Central memory CD8-positive, alpha-beta T cell (primary cell): ENCODE data around the gene NELL1.

ENCODE experiments used
- ATAC-seq: fragments of 150-1000 bp; cut with Tn5 transposase; replicated peaks from 2 replicates; pipeline ENCODE4 v1.10.0; 2022; ENCODE audit warnings: mild to moderate bottlenecking, moderate FRiP score, moderate number of reproducible peaks; ENCODE audit not compliant: poor library complexity, severe bottlenecking; ENCODE audit errors: extremely low read depth
- DNase-seq, 2 donors: peaks; one replicate each; pipeline ENCODE4 v3.0.0; 2021; ENCODE audit warnings: low spot score in 2 of 2
- H3K27ac Mint-ChIP-seq: one replicate; pipeline ENCODE4 v1.8.0; 2022; ENCODE audit warnings: low read depth, mild to moderate bottlenecking, moderate library complexity, mixed read lengths
- H3K27me3 Mint-ChIP-seq: one replicate; pipeline ENCODE4 v1.8.0; 2022; ENCODE audit warnings: mixed read lengths
- H3K36me3 Mint-ChIP-seq: one replicate; pipeline ENCODE4 v1.8.0; 2022; ENCODE audit warnings: mild to moderate bottlenecking, moderate library complexity, mixed read lengths; ENCODE audit not compliant: insufficient read depth
- H3K4me1 Mint-ChIP-seq: one replicate; pipeline ENCODE4 v1.8.0; 2022; ENCODE audit warnings: mixed read lengths
- H3K4me3 Mint-ChIP-seq: one replicate; pipeline ENCODE4 v1.8.0; 2022; ENCODE audit warnings: mild to moderate bottlenecking, moderate library complexity, mixed read lengths
- H3K9me3 Mint-ChIP-seq: one replicate; pipeline ENCODE4 v1.8.0; 2022; ENCODE audit warnings: mixed read lengths

Gene NELL1

DNA sequence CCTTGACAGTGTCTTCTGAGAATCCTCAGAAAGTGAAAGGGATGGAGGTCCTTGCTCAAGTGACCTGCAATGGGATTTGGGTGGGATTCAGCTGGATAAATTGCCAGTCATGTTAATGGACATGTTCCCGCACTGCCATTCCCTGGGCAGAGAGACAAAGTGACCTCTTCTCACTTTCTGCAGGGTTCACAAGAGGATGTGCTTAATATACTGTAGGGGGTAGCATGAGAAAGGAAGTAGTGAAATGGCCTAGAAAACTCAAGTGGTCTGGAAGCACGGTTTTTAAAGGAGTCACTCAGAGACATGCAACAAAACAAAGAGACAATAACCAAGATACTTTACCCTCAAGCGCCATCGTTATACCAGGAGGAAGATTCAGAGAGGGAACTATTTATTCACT lies 70.2 kb downstream of the NELL1 start:
- no peak for DNase-seq
- H3K4me3 Mint-ChIP-seq = no peak overlapping the region
- H3K27me3 Mint-ChIP-seq = no peaks in the 10 kb centered on the region
- no peak for ATAC-seq
- H3K9me3 Mint-ChIP-seq = peaks cover 14% of the 10 kb centered on the region
- H3K4me1 Mint-ChIP-seq = no peaks in the 10 kb centered on the region
- no peaks in the 10 kb centered on the region for H3K36me3 Mint-ChIP-seq
- no peak overlapping the region for H3K27ac Mint-ChIP-seq

DNA sequence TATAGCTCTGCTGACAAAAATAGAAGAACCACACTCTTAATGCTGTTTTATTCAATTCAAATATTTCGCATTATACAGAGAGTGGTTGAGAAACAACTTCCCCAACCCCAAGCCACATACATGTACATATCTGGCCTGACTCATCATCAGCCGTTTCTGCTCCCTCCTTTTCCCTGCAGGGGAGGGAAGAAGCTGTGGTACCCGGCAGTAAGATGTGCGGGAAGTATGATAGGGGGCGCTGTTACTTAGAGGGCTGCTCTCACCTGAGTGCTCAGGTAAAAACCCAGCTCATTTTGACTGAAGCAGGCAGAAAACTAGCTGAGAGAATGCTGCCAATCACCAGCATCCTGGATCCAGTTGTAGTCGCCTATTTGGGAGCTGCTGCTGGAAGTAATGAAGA lies 85.5 kb downstream of the NELL1 start:
- Mint-ChIP-seq H3K4me1 (no peaks in the 10 kb centered on the region), H3K9me3 (no peaks in the 10 kb centered on the region), H3K36me3 (peaks cover 3% of the 10 kb centered on the region), H3K27ac (no peak overlapping the region), H3K27me3 (no peaks in the 10 kb centered on the region), H3K4me3 (no peak overlapping the region)
- DNase-seq (no peak), ATAC-seq (no peak)

DNA sequence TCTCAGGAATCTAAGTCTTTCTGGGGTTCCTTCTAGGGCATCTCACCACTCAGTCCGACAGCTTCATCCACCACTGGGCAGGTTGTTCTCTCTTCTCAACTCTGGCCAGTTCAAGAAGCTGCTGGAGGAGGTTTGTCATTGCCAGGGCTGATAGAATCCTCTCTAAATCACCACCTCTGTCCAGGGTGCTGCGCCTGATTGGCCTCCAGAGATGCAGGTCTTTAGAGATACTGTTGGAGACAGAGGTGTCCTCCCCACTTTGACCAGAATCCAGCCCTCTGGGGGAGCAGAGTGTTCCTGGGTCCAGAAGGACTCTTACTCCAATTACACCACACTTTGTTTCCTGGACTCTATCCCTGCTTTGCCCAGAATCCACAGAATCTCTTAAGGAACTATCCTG lies 90.2 kb downstream of the NELL1 start:
- no peak overlapping the region for H3K27ac Mint-ChIP-seq
- H3K36me3 Mint-ChIP-seq = peaks cover 3% of the 10 kb centered on the region
- H3K9me3 Mint-ChIP-seq = peaks cover 6% of the 10 kb centered on the region
- DNase-seq = no peak
- H3K27me3 Mint-ChIP-seq = no peaks in the 10 kb centered on the region
- no peak overlapping the region for H3K4me3 Mint-ChIP-seq
- no peak for ATAC-seq
- no peaks in the 10 kb centered on the region for H3K4me1 Mint-ChIP-seq

DNA sequence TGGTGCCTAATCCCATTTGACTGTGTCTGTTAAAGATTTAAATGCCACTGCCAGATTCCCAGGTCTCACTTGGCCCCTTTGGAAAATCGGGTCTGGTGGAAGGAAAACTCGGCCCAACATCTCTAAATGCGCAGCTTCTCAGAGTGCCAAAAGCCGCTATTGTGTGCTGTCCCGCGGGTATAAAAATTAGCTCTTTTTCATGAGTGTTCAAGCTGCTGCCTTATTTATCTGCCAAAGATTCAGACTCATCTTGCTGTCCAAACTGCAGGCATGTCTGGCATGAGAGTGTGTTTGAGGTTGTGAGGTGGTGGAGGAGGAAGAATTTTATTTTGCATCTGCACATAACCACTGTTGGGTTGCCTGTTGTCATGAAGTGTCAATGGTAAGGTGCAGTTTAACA lies 91.4 kb downstream of the NELL1 start:
- Mint-ChIP-seq H3K36me3 (peaks cover 3% of the 10 kb centered on the region), H3K9me3 (peaks cover 6% of the 10 kb centered on the region), H3K4me1 (no peaks in the 10 kb centered on the region), H3K27ac (no peak overlapping the region), H3K27me3 (no peaks in the 10 kb centered on the region), H3K4me3 (no peak overlapping the region)
- ATAC-seq = no peak
- DNase-seq = no peak

DNA sequence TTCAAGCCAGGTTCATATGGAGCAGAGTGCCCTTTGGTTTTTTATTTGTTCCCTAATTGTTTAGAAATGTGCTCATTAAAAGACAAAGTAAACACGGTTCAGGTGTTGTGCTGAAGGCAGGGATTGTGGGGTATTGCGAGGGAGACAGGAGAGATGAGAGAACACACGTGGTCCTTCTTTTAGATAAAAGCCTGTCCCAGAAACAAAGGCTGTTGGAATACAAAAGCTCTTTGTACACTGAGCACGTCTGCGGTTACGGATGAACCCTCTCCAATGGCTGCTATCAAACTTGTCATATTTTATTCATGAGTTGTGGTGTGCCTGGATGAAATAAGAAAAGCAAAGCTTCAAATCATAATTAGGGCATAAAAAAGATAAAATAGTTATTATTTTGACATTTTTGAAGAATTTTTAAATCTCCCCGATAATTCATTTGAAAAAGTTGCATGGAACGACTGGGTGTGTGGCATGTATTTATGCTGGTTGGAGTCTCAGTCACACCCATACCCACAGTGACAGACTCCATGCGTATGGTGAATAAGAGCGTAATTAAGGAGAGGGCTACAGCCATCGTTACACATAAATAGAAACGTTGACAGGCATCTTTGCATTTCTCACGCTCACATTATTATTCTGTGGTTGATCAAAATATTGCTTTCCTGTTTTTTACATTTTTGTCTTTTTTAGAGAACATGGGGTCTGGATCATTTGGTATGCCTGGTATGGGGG lies 92.9 kb downstream of the NELL1 start:
- peaks cover 6% of the 10 kb centered on the region for H3K9me3 Mint-ChIP-seq
- H3K27ac Mint-ChIP-seq = no peak overlapping the region
- H3K4me1 Mint-ChIP-seq = no peaks in the 10 kb centered on the region
- H3K4me3 Mint-ChIP-seq = no peak overlapping the region
- no peak for ATAC-seq
- peaks cover 3% of the 10 kb centered on the region for H3K36me3 Mint-ChIP-seq
- DNase-seq = no peak
- H3K27me3 Mint-ChIP-seq = no peaks in the 10 kb centered on the region

DNA sequence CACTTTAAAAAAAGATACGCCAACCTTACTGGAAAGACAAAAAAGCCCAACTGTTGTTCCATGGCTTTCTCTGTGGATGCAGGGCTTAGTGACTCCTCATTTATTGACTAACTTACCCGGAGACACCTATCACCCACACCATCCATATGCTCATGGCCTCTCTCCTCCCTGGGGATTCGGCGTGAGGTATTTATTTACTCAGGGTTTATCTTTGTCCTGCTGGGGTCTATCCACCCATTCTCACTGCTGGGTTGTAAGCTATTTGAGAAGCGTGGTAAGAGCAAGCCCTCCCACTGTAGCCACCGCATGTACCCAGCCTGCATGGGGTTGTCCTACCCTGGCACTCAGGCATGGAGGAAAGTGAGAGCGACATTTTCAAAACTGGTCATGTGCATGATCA lies 93.6 kb downstream of the NELL1 start:
- no peak for ATAC-seq
- Mint-ChIP-seq H3K9me3 (peaks cover 6% of the 10 kb centered on the region), H3K4me3 (no peak overlapping the region), H3K27ac (no peak overlapping the region), H3K36me3 (peaks cover 3% of the 10 kb centered on the region), H3K4me1 (no peaks in the 10 kb centered on the region), H3K27me3 (no peaks in the 10 kb centered on the region)
- no peak for DNase-seq

DNA sequence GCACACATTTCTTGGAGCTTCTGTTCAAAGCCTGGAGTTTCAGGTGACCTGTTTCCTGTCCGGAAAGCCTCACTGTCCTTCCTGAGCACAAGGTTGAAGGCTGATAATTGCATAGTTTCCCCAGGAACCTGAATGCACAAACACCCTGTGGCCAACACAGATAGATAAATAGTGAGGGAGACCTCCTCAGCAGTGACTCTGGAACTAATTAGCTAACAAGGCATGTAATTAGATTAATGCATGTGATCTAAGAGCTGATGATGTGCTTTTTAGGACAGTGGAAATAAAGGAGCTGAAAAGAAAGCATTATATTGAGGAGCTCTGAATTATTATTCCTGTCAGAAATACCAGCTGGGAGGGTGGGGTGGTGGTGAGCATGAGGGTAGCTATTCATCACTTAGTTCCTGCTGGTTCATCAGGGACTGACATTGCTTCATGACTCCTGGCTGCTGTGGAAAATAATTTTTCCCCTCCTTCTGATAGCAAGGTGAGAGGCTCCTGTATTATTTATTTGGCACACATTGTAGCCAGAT lies 101.1 kb downstream of the NELL1 start:
- Mint-ChIP-seq H3K36me3 (no peaks in the 10 kb centered on the region), H3K27me3 (no peaks in the 10 kb centered on the region), H3K27ac (no peak overlapping the region), H3K4me1 (no peaks in the 10 kb centered on the region), H3K9me3 (peaks cover 6% of the 10 kb centered on the region), H3K4me3 (no peak overlapping the region)
- ATAC-seq (no peak), DNase-seq (no peak)

DNA sequence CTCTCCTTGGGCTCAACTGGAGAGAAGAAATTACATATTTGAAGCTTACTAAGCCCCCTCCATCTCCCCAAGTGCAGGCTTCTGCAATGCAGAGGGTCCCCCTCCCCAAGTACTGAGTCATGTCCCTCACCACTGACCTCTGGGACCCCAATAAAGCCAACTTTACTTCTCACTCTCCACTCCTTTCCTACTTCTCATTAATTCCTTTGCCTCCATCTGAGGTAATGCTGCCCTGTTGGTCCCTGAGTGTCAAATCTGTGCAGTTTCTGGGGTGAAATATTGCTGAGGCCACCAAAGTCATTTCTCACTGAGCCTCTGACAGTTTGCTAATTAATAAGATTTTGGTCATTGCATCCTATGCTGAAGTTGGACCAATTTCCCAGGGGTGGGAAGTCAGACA lies 101.6 kb downstream of the NELL1 start:
- Mint-ChIP-seq H3K4me3 (no peak overlapping the region), H3K9me3 (peaks cover 6% of the 10 kb centered on the region), H3K36me3 (no peaks in the 10 kb centered on the region), H3K27ac (no peak overlapping the region), H3K27me3 (no peaks in the 10 kb centered on the region), H3K4me1 (no peaks in the 10 kb centered on the region)
- DNase-seq (no peak), ATAC-seq (no peak)

DNA sequence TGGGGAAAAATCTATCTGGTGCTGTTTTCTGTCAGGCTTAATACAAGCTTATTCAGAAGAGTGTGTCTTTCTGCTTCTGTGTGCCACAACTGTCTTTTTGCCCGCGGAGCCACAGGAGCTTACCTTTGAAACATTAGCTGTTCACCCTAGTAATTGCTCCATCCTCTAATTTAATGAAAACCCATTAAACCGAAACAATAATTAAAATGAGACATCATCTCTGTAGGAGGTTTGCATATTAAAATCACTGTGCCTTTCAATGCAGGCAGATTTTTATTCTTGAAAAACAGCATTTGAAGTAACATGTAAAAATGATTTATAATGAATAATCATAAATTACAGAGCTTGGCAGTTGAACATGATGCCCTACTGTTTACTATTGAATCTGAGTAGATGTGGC lies 102.3 kb downstream of the NELL1 start:
- ATAC-seq = no peak
- Mint-ChIP-seq H3K4me1 (no peaks in the 10 kb centered on the region), H3K9me3 (peaks cover 11% of the 10 kb centered on the region), H3K36me3 (no peaks in the 10 kb centered on the region), H3K27ac (no peak overlapping the region), H3K4me3 (no peak overlapping the region), H3K27me3 (no peaks in the 10 kb centered on the region)
- no peak for DNase-seq

DNA sequence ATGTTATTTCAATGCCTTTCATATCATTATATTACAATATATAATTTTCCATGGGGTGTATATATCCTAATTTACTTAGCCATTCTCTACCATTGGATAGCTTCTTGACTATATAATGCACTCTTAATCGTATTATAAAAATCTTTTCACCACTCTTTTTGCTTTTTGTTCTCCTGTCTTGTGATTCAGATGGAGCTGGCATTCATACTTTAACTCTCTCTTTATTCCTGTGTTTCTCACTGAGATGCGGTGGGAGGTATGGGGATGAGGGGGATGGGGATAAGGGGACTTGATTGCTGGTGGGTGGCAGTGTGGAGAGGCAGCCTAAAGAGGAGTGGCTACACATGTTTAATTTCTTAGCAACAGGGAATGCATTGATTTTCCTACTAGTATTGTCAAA lies 105.9 kb downstream of the NELL1 start:
- Mint-ChIP-seq H3K27me3 (no peaks in the 10 kb centered on the region), H3K4me3 (no peak overlapping the region), H3K27ac (no peak overlapping the region), H3K36me3 (no peaks in the 10 kb centered on the region), H3K9me3 (peaks cover 12% of the 10 kb centered on the region), H3K4me1 (no peaks in the 10 kb centered on the region)
- ATAC-seq (no peak), DNase-seq (no peak)

DNA sequence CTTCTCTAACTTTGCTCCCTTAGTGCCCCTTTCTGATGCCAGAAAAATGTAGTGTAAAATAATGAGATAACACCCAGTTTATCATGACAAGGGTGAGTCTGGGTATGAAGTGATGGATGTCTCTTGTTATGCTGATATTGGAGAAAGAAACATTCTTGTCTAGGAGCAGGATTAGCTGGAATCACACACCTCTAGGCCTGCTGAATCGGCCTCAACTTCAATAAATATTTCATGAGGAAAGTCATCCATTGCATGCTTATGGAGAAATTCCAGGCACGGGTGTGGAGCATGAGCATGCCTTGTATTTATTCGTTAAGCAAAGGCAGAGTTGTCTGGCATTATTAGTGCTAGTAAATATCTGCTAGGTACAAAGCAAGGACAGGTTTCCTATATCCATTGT lies 113.4 kb downstream of the NELL1 start:
- DNase-seq (no peak), ATAC-seq (no peak)
- H3K27me3 Mint-ChIP-seq = no peaks in the 10 kb centered on the region
- H3K27ac Mint-ChIP-seq = no peak overlapping the region
- no peak overlapping the region for H3K4me3 Mint-ChIP-seq
- no peaks in the 10 kb centered on the region for H3K36me3 Mint-ChIP-seq
- no peaks in the 10 kb centered on the region for H3K4me1 Mint-ChIP-seq
- H3K9me3 Mint-ChIP-seq = peaks cover 22% of the 10 kb centered on the region

DNA sequence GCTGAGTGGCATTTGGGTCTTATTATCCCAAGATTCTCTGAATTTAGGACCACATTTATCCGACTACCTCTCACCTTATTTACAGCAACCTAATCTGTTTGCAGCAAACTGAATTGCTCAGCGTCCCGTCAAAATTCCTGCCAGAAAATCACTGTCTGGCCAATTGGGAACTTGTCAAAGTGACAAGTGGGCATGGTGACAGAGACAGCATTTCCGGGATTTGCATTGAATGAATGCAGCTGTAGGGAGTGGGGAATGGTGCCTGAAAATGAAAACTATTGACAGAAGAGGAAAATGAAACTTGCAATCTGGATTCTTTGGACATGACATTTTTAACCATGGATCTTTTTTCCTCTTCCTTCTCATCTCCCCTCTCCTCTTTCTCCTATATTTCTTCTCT lies 113.8 kb downstream of the NELL1 start:
- DNase-seq = no peak
- no peaks in the 10 kb centered on the region for H3K36me3 Mint-ChIP-seq
- peaks cover 22% of the 10 kb centered on the region for H3K9me3 Mint-ChIP-seq
- no peaks in the 10 kb centered on the region for H3K27me3 Mint-ChIP-seq
- no peak overlapping the region for H3K27ac Mint-ChIP-seq
- no peak overlapping the region for H3K4me3 Mint-ChIP-seq
- H3K4me1 Mint-ChIP-seq = no peaks in the 10 kb centered on the region
- no peak for ATAC-seq

DNA sequence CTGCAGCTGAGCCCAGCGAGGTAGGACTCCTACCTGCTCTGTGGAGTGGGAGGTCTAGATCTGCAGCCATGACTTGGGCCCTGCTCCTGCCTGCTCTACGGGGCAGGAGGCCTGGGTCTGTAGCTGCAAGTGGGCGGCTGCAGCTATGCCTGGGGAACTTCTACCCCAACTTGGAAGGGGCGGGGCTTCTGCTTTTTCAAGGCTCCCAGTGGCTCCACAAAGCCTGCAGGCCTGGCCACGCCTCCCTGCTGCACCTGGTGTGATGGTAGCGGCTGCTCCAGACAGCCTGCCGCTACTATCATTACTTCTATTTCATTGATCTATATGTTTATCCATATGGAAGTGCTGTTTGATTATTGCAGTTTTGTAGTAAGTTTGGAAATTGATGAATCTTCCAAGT lies 121.2 kb downstream of the NELL1 start:
- no peaks in the 10 kb centered on the region for H3K27me3 Mint-ChIP-seq
- DNase-seq (no peak), ATAC-seq (no peak)
- H3K36me3 Mint-ChIP-seq = no peaks in the 10 kb centered on the region
- no peaks in the 10 kb centered on the region for H3K9me3 Mint-ChIP-seq
- H3K4me1 Mint-ChIP-seq = no peaks in the 10 kb centered on the region
- H3K27ac Mint-ChIP-seq = no peak overlapping the region
- H3K4me3 Mint-ChIP-seq = no peak overlapping the region
